NCI-H748 (cell line): ENCODE data around the gene INCA1.
A peak's percentile ranks its signal among the peaks of the same experiment; 100 is the strongest.

Source experiments
- DNase-seq: peaks from one replicate; lab custom pipeline; 2025; ENCODE audit not compliant: unreplicated experiment; lab: John Stamatoyannopoulos, UW

The INCA1 gene

GRCh38 chr17:4949321-4950074 lies 47.8 kb downstream of the INCA1 start:
- DNase-seq = peak; percentile 88

GRCh38 chr17:4948931-4949320 lies 48.4 kb downstream of the INCA1 start:
- DNase-seq = peak; percentile 94

GRCh38 chr17:4948166-4948930 lies 49.0 kb downstream of the INCA1 start, which contains the start of gene PFN1:
PFN1 (minus strand) TSS chr17:4948530; CDS start chr17:4948394, 136 bp downstream.
- peak; percentile 91 for DNase-seq

GRCh38 chr17:4947411-4948165 lies 49.7 kb downstream of the INCA1 start:
- peak; percentile 66 for DNase-seq

GRCh38 chr17:4947010-4947410 lies 50.3 kb downstream of the INCA1 start:
- peak; percentile 56 for DNase-seq

- DNase-seq = no peak
Measured at GRCh38 chr17:4946312-4946976, 50.9 kb downstream of the INCA1 start.

GRCh38 chr17:4945944-4946280 lies 51.4 kb downstream of the INCA1 start:
- no peak for DNase-seq

GRCh38 chr17:4945176-4945943 lies 52.0 kb downstream of the INCA1 start:
- no peak for DNase-seq

- DNase-seq = no peak
Measured at GRCh38 chr17:4944554-4945175, 52.7 kb downstream of the INCA1 start.

GRCh38 chr17:4944163-4944553 lies 53.2 kb downstream of the INCA1 start:
- no peak for DNase-seq

GRCh38 chr17:4942760-4943508 lies 54.4 kb downstream of the INCA1 start:
- no peak for DNase-seq

- no peak for DNase-seq
Measured at GRCh38 chr17:4941319-4941610, 56.1 kb downstream of the INCA1 start.

GRCh38 chr17:4940555-4941318 lies 56.6 kb downstream of the INCA1 start:
- DNase-seq = no peak

- DNase-seq = peak; percentile 100
Measured at GRCh38 chr17:4939796-4940554, 57.3 kb downstream of the INCA1 start, which contains the start of the genes RNF167 and SLC25A11. RNF167 (plus strand) TSS chr17:4940268; CDS start chr17:4940910, 642 bp downstream. SLC25A11 (minus strand) TSS chr17:4940046; CDS start chr17:4939910, 136 bp downstream.

GRCh38 chr17:4939546-4939795 lies 57.9 kb downstream of the INCA1 start:
- peak; percentile 62 for DNase-seq

- peak; percentile 54 for DNase-seq
Measured at GRCh38 chr17:4938688-4939545, 58.4 kb downstream of the INCA1 start.
